K562 (cell line): ENCODE data around the gene JMY. TPM values are rescaled to one million over a fixed set of nuclear protein-coding genes. Genes with fewer than 3 reads are reported as not detected.

Source experiments
- ATAC-seq: fragments of 200-7000 bp; cut with Tn5 transposase; 3 replicates; pipeline ENCODE4 v1.9.1; 2020; ENCODE audit warnings: moderate library complexity
- BruUV-seq: library from RNA; stranded (reverse); fragments of 400-500 nt; replicated peaks from 2 replicates; lab custom pipeline; 2021; lab: Mats Ljungman, UMichigan
- CTCF ChIA-PET: fragments of 300-600 bp; formaldehyde crosslinking; extraction: SDS; loops from one replicate; lab custom pipeline; 2021; ENCODE audit warnings: low intra/inter-chr PET ratio; lab: Yijun Ruan, JAX
- POLR2A ChIA-PET: fragments of 300-600, 350-650 bp; sonication (Branson Sonifier 250); formaldehyde crosslinking; extraction: SDS; loops from one replicate; lab custom pipeline; 2021; ENCODE audit warnings: antibody characterized with exemption, inconsistent platforms; lab: Yijun Ruan, JAX
- DNase-seq, 4 experiments: peaks; one replicate each; pipeline versions ENCODE4 v3.0.0 to v3.0.0-alpha.2; 2011 to 2018; ENCODE audit warnings: low spot score in 3 of 4, mixed read lengths in 3 of 4; ENCODE audit errors: extremely low read depth in 1 of 4
- FAIRE-seq: peaks from 2 replicates; lab custom pipeline; 2011; peaks lifted over from hg19 to GRCh38; lab: Jason Lieb, UNC
- H2AFZ ChIP-seq: 2 replicates; pipeline ENCODE4 v1.6.0; 2011; ENCODE audit warnings: low read depth, low read length, control low read depth, inconsistent platforms
- H3K27ac ChIP-seq: fragments of 200-600 bp; 3 replicates; pipeline ENCODE4 v1.8.0; 2011; ENCODE audit warnings: low read depth, mild to moderate bottlenecking, control low read depth, inconsistent platforms, low read length, moderate library complexity, mixed read lengths; ENCODE audit errors: extremely low read depth
- H3K27me3 ChIP-seq, 2 experiments: fragments of 300-600 bp in 1 of 2; 2 replicates in 1 of 2; 3 replicates in 1 of 2; pipeline versions ENCODE4 v1.6.0 to v1.8.0; 2011; ENCODE audit warnings: inconsistent platforms in 2 of 2, low read length in 2 of 2, mild to moderate bottlenecking in 1 of 2, mixed read lengths in 1 of 2, moderate library complexity in 1 of 2; ENCODE audit not compliant: control insufficient read depth in 2 of 2, insufficient read depth in 2 of 2
- H3K36me3 ChIP-seq: fragments of 300-600 bp; 3 replicates; pipeline ENCODE4 v1.8.0; 2011; ENCODE audit warnings: mild to moderate bottlenecking, low read length, inconsistent platforms; ENCODE audit not compliant: control insufficient read depth, insufficient read depth
- H3K4me1 ChIP-seq, 2 experiments: fragments of 200-600 bp in 1 of 2; replicated peaks in 1 of 2; 2 replicates in 1 of 2; 3 replicates in 1 of 2; pipeline versions ENCODE4 v1.5.1 to v1.8.0; 2011; ENCODE audit warnings: inconsistent platforms in 2 of 2, low read length in 2 of 2, mild to moderate bottlenecking in 1 of 2, mixed read lengths in 1 of 2, moderate library complexity in 1 of 2; ENCODE audit not compliant: control insufficient read depth in 2 of 2, insufficient read depth in 2 of 2
- H3K4me2 ChIP-seq: 2 replicates; pipeline ENCODE4 v1.6.1; 2011; ENCODE audit warnings: low read length, control low read depth, inconsistent platforms, mixed read lengths; ENCODE audit not compliant: insufficient read depth
- H3K4me3 ChIP-seq: fragments of 200-600 bp; sonication (generic), shearing (Covaris generic); 2 replicates; pipeline ENCODE4 v1.5.1; 2016; ENCODE audit warnings: control low read depth, inconsistent platforms
- H3K79me2 ChIP-seq: fragments of 200-600 bp; 3 replicates; pipeline ENCODE4 v1.8.0; 2011; ENCODE audit warnings: low read length, inconsistent platforms; ENCODE audit not compliant: control insufficient read depth, insufficient read depth
- H3K9ac ChIP-seq, 2 experiments: 2 replicates each; pipeline versions ENCODE4 v1.6.0 to v1.6.1; 2011; ENCODE audit warnings: low read depth in 2 of 2, low read length in 2 of 2, control low read depth in 1 of 2, inconsistent platforms in 1 of 2, mild to moderate bottlenecking in 1 of 2, mixed read lengths in 1 of 2; ENCODE audit not compliant: insufficient read depth in 1 of 2
- H3K9me1 ChIP-seq: one replicate; pipeline ENCODE4 v1.6.0; 2011; ENCODE audit warnings: inconsistent platforms, mild to moderate bottlenecking, low read length, moderate library complexity; ENCODE audit not compliant: control insufficient read depth, insufficient read depth
- H3K9me3 ChIP-seq: replicated peaks from 2 replicates; pipeline ENCODE4 v1.5.1; 2011; ENCODE audit warnings: low read depth, low read length, inconsistent platforms; ENCODE audit not compliant: control insufficient read depth, insufficient read depth
- H4K20me1 ChIP-seq: replicated peaks from 2 replicates; pipeline ENCODE4 v1.6.1; 2011; ENCODE audit warnings: low read length, inconsistent platforms, mixed read lengths; ENCODE audit not compliant: control insufficient read depth, insufficient read depth
- EP400 ChIP-seq: fragments of 450-650 bp; IDR thresholded peaks from 2 replicates; pipeline ENCODE4 v1.6.1; 2017; ENCODE audit warnings: antibody characterized with exemption, mild to moderate bottlenecking, moderate library complexity
- HDAC3 ChIP-seq: fragments of 450-650 bp; IDR thresholded peaks from 2 replicates; pipeline ENCODE4 v1.6.1; 2018; ENCODE audit warnings: borderline replicate concordance, mild to moderate bottlenecking, moderate library complexity; ENCODE audit not compliant: partially characterized antibody
- NCOA2 ChIP-seq, 2 experiments: fragments of 450-650 bp; IDR thresholded peaks; 2 replicates each; pipeline ENCODE4 v1.6.1; 2018; ENCODE audit warnings: mild to moderate bottlenecking in 2 of 2, moderate library complexity in 1 of 2; ENCODE audit not compliant: partially characterized antibody in 2 of 2
- SIRT6 ChIP-seq: IDR thresholded peaks from one replicate; pipeline ENCODE4 v1.6.1; 2012; ENCODE audit warnings: low read depth, mild to moderate bottlenecking, control low read depth, inconsistent platforms, low read length, moderate library complexity
- ZFX ChIP-seq: sonication (generic); formaldehyde crosslinking; IDR thresholded peaks from 2 replicates; pipeline ENCODE4 v1.8.0; 2022; ENCODE audit warnings: mild to moderate bottlenecking, missing genetic modification reagents, moderate library complexity
- ZNF263 ChIP-seq: sonication (generic); formaldehyde crosslinking; IDR thresholded peaks from 2 replicates; pipeline ENCODE4 v1.8.0; 2022; ENCODE audit warnings: mild to moderate bottlenecking, missing genetic modification reagents, borderline replicate concordance
- ZNF277 ChIP-seq: fragments of 250-450 bp; sonication (Bioruptor Pico); IDR thresholded peaks from 2 replicates; pipeline ENCODE4 v1.8.0; 2022; ENCODE audit warnings: inconsistent platforms, mild to moderate bottlenecking, moderate library complexity, borderline replicate concordance
- WGBS: fragments of 100-300 bp; shearing (Covaris generic); methylation state at CpG from one replicate; pipeline ENCODE4 v1.1.6; 2016; ENCODE audit warnings: low coverage, mixed read lengths; ENCODE audit not compliant: insufficient coverage; ENCODE audit errors: missing lambda C conversion rate; 5-methylcytosine and 5-hydroxymethylcytosine counted together
- in situ Hi-C: fragments of 300-500 bp; cut with MboI; formaldehyde crosslinking; loops from 4 replicates; pipeline ENCODE4 v1.15.0; 2018; ENCODE audit warnings: inconsistent platforms, mixed read lengths
- intact Hi-C: fragments of 100-400 bp; cut with micrococcal nuclease; formaldehyde crosslinking; loops from 2 replicates; pipeline ENCODE4 v1.14.2; 2022
- polyA plus RNA-seq, 8 experiments: library from polyadenylated mRNA; depleted of rRNA in 4 of 8; stranded (reverse) in 5 of 8; unstranded in 3 of 8; fragments of >200 nt; fragmentation: Nextera tagmentation in 2 of 8; fragmentation: Illumina TruSeq in 1 of 8; extraction: Ambion mirVana in 2 of 8; extraction: Trizol in 1 of 8; gene quantifications; 2 replicates each; pipeline versions ENCODE4 v1.2.1 to v1.2.3, GENCODE V29; 2011 to 2014; ENCODE audit warnings: inconsistent platforms in 1 of 8, missing spikeins in 1 of 8
- total RNA-seq, 7 experiments: library from RNA; depleted of rRNA in 6 of 7; stranded (reverse); fragments of >200 nt in 6 of 7; fragmentation: Illumina TruSeq in 2 of 7; extraction: Trizol in 2 of 7; gene quantifications; 2 replicates each; pipeline versions ENCODE4 v1.2.1 to v1.2.3, GENCODE V29; 2011 to 2021; ENCODE audit warnings: low replicate concordance in 1 of 7
- TF ChIP-seq, protein P1 (sequence below): sonication (generic); formaldehyde crosslinking; IDR thresholded peaks from 2 replicates; pipeline ENCODE4 v1.8.1; 2023; ENCODE audit warnings: mild to moderate bottlenecking, missing genetic modification reagents
- TF ChIP-seq, protein P2 (sequence below): sonication (generic); formaldehyde crosslinking; IDR thresholded peaks from 2 replicates; pipeline ENCODE4 v1.5.0; 2020; ENCODE audit warnings: missing genetic modification reagents
- TF ChIP-seq, protein P3 (sequence below): fragments of 450-650 bp; IDR thresholded peaks from 2 replicates; pipeline ENCODE4 v1.6.1; 2016; ENCODE audit warnings: borderline replicate concordance

Gene JMY
- total and polyA plus RNA-seq, 9 of the 15 experiments (the other 6 are each of a cell fraction or from before 2014, with no cell fraction given): 1.1 to 5.5 (median 3.7) TPM

DNA sequence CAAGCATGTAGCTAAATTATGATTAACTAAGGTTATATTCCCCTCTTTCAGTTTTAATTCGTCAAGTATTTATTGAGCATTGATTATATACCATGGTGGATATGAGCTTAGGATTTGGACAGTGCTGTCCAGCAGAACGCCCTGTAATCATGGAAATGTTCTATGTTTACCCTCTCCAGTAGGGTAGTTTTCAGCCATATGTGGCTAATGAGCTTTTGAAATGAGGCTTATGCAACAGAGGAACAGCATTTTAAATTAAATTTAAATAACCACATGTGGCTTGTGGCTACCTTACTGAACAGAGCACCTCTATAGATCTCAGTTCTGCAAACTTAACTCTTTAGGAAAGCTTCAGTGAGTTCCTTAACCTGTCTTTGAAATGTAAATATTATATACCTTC is 59.1 kb downstream of the JMY start:
- BruUV-seq: no TSS peak
- no peaks in the 10 kb centered on the region for H3K79me2 ChIP-seq
- no peak overlapping the region for H3K4me3 ChIP-seq
- no peaks in the 10 kb centered on the region for H3K4me1 ChIP-seq
- H3K9me3 ChIP-seq: no peaks in the 10 kb centered on the region
- in situ Hi-C loops: no loop called here
- H3K4me2 ChIP-seq: no peak overlapping the region
- no peaks in the 10 kb centered on the region for H4K20me1 ChIP-seq
- FAIRE-seq (no peak), ATAC-seq (no peak), DNase-seq (no peak)
- no peaks in the 10 kb centered on the region for H3K27me3 ChIP-seq
- ChIA-PET CTCF (no interaction called here), POLR2A (interaction anchor here (1.8 to 2.6 kb wide), 2 partner anchors 9 to 11 kb away, joined by 5 to 10 read pairs; no protein-coding TSS in a partner anchor)
- H3K27ac ChIP-seq: no peak overlapping the region
- WGBS: 76% methylated on average over 2 of the region's 2 CpGs
- no peak overlapping the region for H3K9ac ChIP-seq
- intact Hi-C loops: no loop called here
- H3K36me3 ChIP-seq: peaks cover 10% of the 10 kb centered on the region
- no peaks in the 10 kb centered on the region for H3K9me1 ChIP-seq
- no peak overlapping the region for H2AFZ ChIP-seq
- no peak for TF ChIP-seq HDAC3
- TF ChIP-seq ZNF263: no peak
- TF ChIP-seq, protein P1, sequence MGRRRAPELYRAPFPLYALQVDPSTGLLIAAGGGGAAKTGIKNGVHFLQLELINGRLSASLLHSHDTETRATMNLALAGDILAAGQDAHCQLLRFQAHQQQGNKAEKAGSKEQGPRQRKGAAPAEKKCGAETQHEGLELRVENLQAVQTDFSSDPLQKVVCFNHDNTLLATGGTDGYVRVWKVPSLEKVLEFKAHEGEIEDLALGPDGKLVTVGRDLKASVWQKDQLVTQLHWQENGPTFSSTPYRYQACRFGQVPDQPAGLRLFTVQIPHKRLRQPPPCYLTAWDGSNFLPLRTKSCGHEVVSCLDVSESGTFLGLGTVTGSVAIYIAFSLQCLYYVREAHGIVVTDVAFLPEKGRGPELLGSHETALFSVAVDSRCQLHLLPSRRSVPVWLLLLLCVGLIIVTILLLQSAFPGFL (CRISPR knock-in tag): no peak
- no peak for TF ChIP-seq ZNF277 (CRISPR knock-in tag)
- no peak for TF ChIP-seq NCOA2 (IDR thresholded peaks at IDR 0.05; ENCODE audit: partially characterized antibody in 2 of 2)
- TF ChIP-seq, protein P2, sequence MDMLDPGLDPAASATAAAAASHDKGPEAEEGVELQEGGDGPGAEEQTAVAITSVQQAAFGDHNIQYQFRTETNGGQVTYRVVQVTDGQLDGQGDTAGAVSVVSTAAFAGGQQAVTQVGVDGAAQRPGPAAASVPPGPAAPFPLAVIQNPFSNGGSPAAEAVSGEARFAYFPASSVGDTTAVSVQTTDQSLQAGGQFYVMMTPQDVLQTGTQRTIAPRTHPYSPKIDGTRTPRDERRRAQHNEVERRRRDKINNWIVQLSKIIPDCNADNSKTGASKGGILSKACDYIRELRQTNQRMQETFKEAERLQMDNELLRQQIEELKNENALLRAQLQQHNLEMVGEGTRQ (CRISPR knock-in tag): no peak
- no peak for TF ChIP-seq EP400
- TF ChIP-seq SIRT6: no peak
- TF ChIP-seq, protein P3, sequence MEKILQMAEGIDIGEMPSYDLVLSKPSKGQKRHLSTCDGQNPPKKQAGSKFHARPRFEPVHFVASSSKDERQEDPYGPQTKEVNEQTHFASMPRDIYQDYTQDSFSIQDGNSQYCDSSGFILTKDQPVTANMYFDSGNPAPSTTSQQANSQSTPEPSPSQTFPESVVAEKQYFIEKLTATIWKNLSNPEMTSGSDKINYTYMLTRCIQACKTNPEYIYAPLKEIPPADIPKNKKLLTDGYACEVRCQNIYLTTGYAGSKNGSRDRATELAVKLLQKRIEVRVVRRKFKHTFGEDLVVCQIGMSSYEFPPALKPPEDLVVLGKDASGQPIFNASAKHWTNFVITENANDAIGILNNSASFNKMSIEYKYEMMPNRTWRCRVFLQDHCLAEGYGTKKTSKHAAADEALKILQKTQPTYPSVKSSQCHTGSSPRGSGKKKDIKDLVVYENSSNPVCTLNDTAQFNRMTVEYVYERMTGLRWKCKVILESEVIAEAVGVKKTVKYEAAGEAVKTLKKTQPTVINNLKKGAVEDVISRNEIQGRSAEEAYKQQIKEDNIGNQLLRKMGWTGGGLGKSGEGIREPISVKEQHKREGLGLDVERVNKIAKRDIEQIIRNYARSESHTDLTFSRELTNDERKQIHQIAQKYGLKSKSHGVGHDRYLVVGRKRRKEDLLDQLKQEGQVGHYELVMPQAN: no peak
- TF ChIP-seq ZFX (CRISPR knock-in tag): no peak
